Ovary (tissue), 9 donors: ENCODE data around the gene EIF5A. TPM values are rescaled to one million over a fixed set of nuclear protein-coding genes. Genes with fewer than 3 reads are reported as not detected.
A peak's percentile ranks its signal among the peaks of the same experiment; 100 is the strongest.
"Not testable (repeated sequence)": the region's sequence is repeated elsewhere in the genome, so short reads cannot be mapped to it uniquely, and the experiment has no call there.

Experiments
- DNase-seq, 5 donors: peaks; one replicate each; pipeline ENCODE4 v3.0.0-alpha.2; 2019 to 2020
- H3K27ac ChIP-seq, 2 donors: fragments of 200-600 bp; one replicate each; pipeline versions ENCODE4 v1.5.1 to v1.8.0; 2019 to 2022
- H3K27me3 ChIP-seq: fragments of 200-600 bp; one replicate; pipeline ENCODE4 v1.8.0; 2022
- H3K36me3 ChIP-seq: fragments of 200-600 bp; sonication (generic); one replicate; pipeline ENCODE4 v1.5.1; 2019
- H3K4me1 ChIP-seq: one replicate; pipeline ENCODE4 v1.8.1; 2013; ENCODE audit warnings: mild to moderate bottlenecking, moderate library complexity; ENCODE audit not compliant: insufficient read depth
- H3K4me3 ChIP-seq: fragments of 200-600 bp; sonication (generic); one replicate; pipeline ENCODE4 v1.5.1; 2017
- H3K9me3 ChIP-seq, 2 donors: fragments of 200-600 bp in 1 of 2; sonication (generic) in 1 of 2; one replicate each; pipeline versions ENCODE4 v1.5.1 to v1.8.1; 2013 to 2019; ENCODE audit warnings: mild to moderate bottlenecking in 1 of 2, moderate library complexity in 1 of 2
- CTCF ChIP-seq, 3 donors: fragments of 450-650 bp in 2 of 3; fragments of 200-600 bp in 1 of 3; IDR thresholded peaks; one replicate each; pipeline versions ENCODE4 v1.5.1 to v1.8.0; 2016 to 2022; ENCODE audit warnings: antibody characterized with exemption in 3 of 3, mild to moderate bottlenecking in 1 of 3
- EP300 ChIP-seq: sonication (generic); formaldehyde crosslinking; IDR thresholded peaks from one replicate; pipeline ENCODE4 v1.6.1; 2017; ENCODE audit warnings: antibody characterized with exemption
- POLR2A ChIP-seq: fragments of 450-650 bp; IDR thresholded peaks from one replicate; pipeline ENCODE4 v1.6.1; 2017; ENCODE audit warnings: antibody characterized with exemption, mild to moderate bottlenecking, moderate library complexity
- WGBS, 3 donors: extraction: QIAGEN DNeasy Blood & Tissue Kit in 1 of 3; methylation state at CpG; one replicate each; pipeline versions ENCODE4 v1.1.5 to v1.1.7; 2013 to 2017; 5-methylcytosine and 5-hydroxymethylcytosine counted together
- intact Hi-C, 4 donors: fragments of 100-400 bp; cut with DNase I; formaldehyde crosslinking; loops; one replicate each; pipeline versions ENCODE4 v1.11.0 to v1.15.1; 2022 to 2023
- polyA plus RNA-seq, 2 donors: library from polyadenylated mRNA; stranded (reverse); fragments of 200-250 nt in 1 of 2; fragments of 350-450 nt in 1 of 2; fragmentation: Illumina TruSeq in 1 of 2; extraction: RNeasy Lipid Tissue Mini Kit (QIAGEN cat#74804) in 1 of 2; gene quantifications; one replicate each; pipeline ENCODE4 v1.2.3, GENCODE V29; 2013 to 2014
- total RNA-seq, 7 donors: library from RNA; depleted of rRNA in 2 of 7; stranded (reverse); fragments of >200 nt in 2 of 7; fragmentation: NEBNext Ultra II Directional in 3 of 7; extraction: Animal tissue kit (Norgen Biotek cat#: 25700) in 3 of 7; gene quantifications; one replicate each; pipeline versions ENCODE4 v1.1.0 to v1.2.4, GENCODE V29; 2016 to 2023
- donor health status: DM: no; HTN: no; CAD: no; lungs with moderate emphysema.
- donor health status: DM: no; HTN: no; CAD: no.
- donor health status: Bipolar disorder and iron deficiency.
- donor health status: DM: yes; HTN: yes; CAD: no.
- donor health status: DM: no; HTN: no; CAD: no.
- donor health status: DM: yes; HTN: yes; CAD: no.

The EIF5A gene
- total and polyA plus RNA-seq, 9 donors = 55.9 to 302 (median 229) TPM

GRCh38 chr17:7332111-7332510 lies 24.7 kb downstream of the EIF5A start:
- 40 to 55% (median 45%) methylated on average over 7 of the region's 7 CpGs for WGBS, 3 donors
- H3K27me3 ChIP-seq = no peaks in the 10 kb centered on the region
- H3K9me3 ChIP-seq = no peaks in the 10 kb centered on the region
- intact Hi-C loops = no loop called here
- no peak overlapping the region for H3K27ac ChIP-seq
- DNase-seq = no peak
- peaks cover 5% of the 10 kb centered on the region for H3K4me1 ChIP-seq
- no peak for TF ChIP-seq CTCF (IDR thresholded peaks at IDR 0.05)
- no peaks in the 10 kb centered on the region for H3K36me3 ChIP-seq
- H3K4me3 ChIP-seq = no peak overlapping the region

- H3K4me3 ChIP-seq, H3K27ac ChIP-seq, H3K36me3 ChIP-seq, H3K27me3 ChIP-seq, DNase-seq, intact Hi-C loops, H3K4me1 ChIP-seq, H3K9me3 ChIP-seq: not testable (repeated sequence)
- WGBS, 3 donors = 17 to 20% (median 18%) methylated on average over 14 of the region's 14 CpGs
Measured at GRCh38 chr17:7332600-7333069, 25.2 kb downstream of the EIF5A start.

- DNase-seq = no peak
- intact Hi-C loops = no loop called here
- H3K4me1 ChIP-seq = peaks cover 4% of the 10 kb centered on the region
- no peaks in the 10 kb centered on the region for H3K27me3 ChIP-seq
- H3K27ac ChIP-seq = no peak overlapping the region
- H3K4me3 ChIP-seq = no peak overlapping the region
- TF ChIP-seq POLR2A (no peak), EP300 (no peak), CTCF (IDR thresholded peaks at IDR 0.05) (no peak)
- 79 to 92% (median 87%) methylated on average over 3 of the region's 3 CpGs for WGBS, 3 donors
- no peaks in the 10 kb centered on the region for H3K36me3 ChIP-seq
- H3K9me3 ChIP-seq = no peaks in the 10 kb centered on the region
Measured at GRCh38 chr17:7334938-7335538, 27.6 kb downstream of the EIF5A start.

- 76 to 81% (median 77%) methylated on average over 13 of the region's 13 CpGs for WGBS, 3 donors
- H3K27me3 ChIP-seq, H3K4me1 ChIP-seq, H3K36me3 ChIP-seq, H3K9me3 ChIP-seq, DNase-seq, H3K27ac ChIP-seq, H3K4me3 ChIP-seq, intact Hi-C loops: not testable (repeated sequence)
Measured at GRCh38 chr17:7335765-7336164, 28.3 kb downstream of the EIF5A start.

GRCh38 chr17:7336240-7337175 lies 29.1 kb downstream of the EIF5A start, which contains the start of gene ACAP1:
ACAP1 (plus strand) TSS chr17:7336529; CDS start chr17:7336735, 206 bp downstream.
- no peaks in the 10 kb centered on the region for H3K9me3 ChIP-seq
- no peak for TF ChIP-seq POLR2A
- no peak for TF ChIP-seq CTCF (IDR thresholded peaks at IDR 0.05)
- TF ChIP-seq EP300 = no peak
- H3K4me1 ChIP-seq = no peaks in the 10 kb centered on the region
- 33 to 37% (median 33%) methylated on average over 14 to 17 of the region's 17 CpGs for WGBS, 3 donors
- peak in 1 of 5 donors; percentile 14 for DNase-seq
- intact Hi-C loops = no loop called here
- no peaks in the 10 kb centered on the region for H3K36me3 ChIP-seq
- H3K4me3 ChIP-seq = no peak within 1 kb of the TSS
- H3K27ac ChIP-seq = no peak within 1 kb of the TSS
- no peaks in the 10 kb centered on the region for H3K27me3 ChIP-seq

- H3K27me3 ChIP-seq, H3K9me3 ChIP-seq, H3K4me3 ChIP-seq, H3K36me3 ChIP-seq, H3K4me1 ChIP-seq, H3K27ac ChIP-seq, DNase-seq, intact Hi-C loops: not testable (repeated sequence)
- 69 to 75% (median 75%) methylated on average over 7 of the region's 7 CpGs for WGBS, 3 donors
Measured at GRCh38 chr17:7337600-7337999, 30.2 kb downstream of the EIF5A start.
